Measurements from ENCODE around the gene VSTM4.

GRCh38 chr10:49092477-49092876 lies 22.8 kb downstream of the VSTM4 start:
- TF ChIP-seq CTCF (IDR thresholded peaks at IDR 0.05; ENCODE audit: poor library complexity), result no peak
- no peak for TF ChIP-seq EZH2phosphoT487 (IDR thresholded peaks at IDR 0.05; ENCODE audit: low read depth, severe bottlenecking, unreplicated experiment)

Measured in hepatocyte (in vitro differentiated cells).